ENCODE data around the gene LSM14B.
"Not testable (repeated sequence)": the region's sequence is repeated elsewhere in the genome, so short reads cannot be mapped to it uniquely, and the experiment has no call there.

GRCh38 chr20:62084224-62084623 is 38.1 kb upstream of the LSM14B start:
- TF ChIP-seq, protein P1, sequence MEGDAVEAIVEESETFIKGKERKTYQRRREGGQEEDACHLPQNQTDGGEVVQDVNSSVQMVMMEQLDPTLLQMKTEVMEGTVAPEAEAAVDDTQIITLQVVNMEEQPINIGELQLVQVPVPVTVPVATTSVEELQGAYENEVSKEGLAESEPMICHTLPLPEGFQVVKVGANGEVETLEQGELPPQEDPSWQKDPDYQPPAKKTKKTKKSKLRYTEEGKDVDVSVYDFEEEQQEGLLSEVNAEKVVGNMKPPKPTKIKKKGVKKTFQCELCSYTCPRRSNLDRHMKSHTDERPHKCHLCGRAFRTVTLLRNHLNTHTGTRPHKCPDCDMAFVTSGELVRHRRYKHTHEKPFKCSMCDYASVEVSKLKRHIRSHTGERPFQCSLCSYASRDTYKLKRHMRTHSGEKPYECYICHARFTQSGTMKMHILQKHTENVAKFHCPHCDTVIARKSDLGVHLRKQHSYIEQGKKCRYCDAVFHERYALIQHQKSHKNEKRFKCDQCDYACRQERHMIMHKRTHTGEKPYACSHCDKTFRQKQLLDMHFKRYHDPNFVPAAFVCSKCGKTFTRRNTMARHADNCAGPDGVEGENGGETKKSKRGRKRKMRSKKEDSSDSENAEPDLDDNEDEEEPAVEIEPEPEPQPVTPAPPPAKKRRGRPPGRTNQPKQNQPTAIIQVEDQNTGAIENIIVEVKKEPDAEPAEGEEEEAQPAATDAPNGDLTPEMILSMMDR (IDR thresholded peaks at IDR 0.05 in 2 of 3, conservative IDR thresholded peaks at IDR 0.05 in 1 of 3; ENCODE audit: borderline replicate concordance in 1 of 3, insufficient read depth in 1 of 3, low read depth in 2 of 3, low read length in 2 of 3): not testable (repeated sequence)
- not testable (repeated sequence) for TF ChIP-seq CEBPB (IDR thresholded peaks at IDR 0.05; ENCODE audit: low read depth); EZH2 (IDR thresholded peaks at IDR 0.05); JUND (IDR thresholded peaks at IDR 0.05)
